Measurements from ENCODE around the gene DCC.

The DCC gene

GRCh38 chr18:53134711-53135110, 794.7 kb downstream of the DCC start:
- Histone ChIP-seq H3K36me3 (ENCODE audit: insufficient read depth, low read length) (no peaks in the 10 kb centered on the region), H3K9ac (ENCODE audit: low read depth, low read length, poor library complexity, severe bottlenecking) (no peak overlapping the region), H3K4me3 (ENCODE audit: low read length, poor library complexity, severe bottlenecking) (no peak overlapping the region), H3K4me2 (ENCODE audit: low read depth, low read length, poor library complexity, severe bottlenecking) (no peak overlapping the region), H3F3A (ENCODE audit: low read depth) (no peaks in the 10 kb centered on the region), H4K20me1 (ENCODE audit: insufficient read depth, low read length, poor library complexity, severe bottlenecking) (no peaks in the 10 kb centered on the region), H2AFZ (ENCODE audit: low read length) (no peak overlapping the region), H3K9me3 (ENCODE audit: insufficient read depth, low read depth, low read length) (no peaks in the 10 kb centered on the region), H3K27me3 (ENCODE audit: insufficient read depth, low read length, poor library complexity, severe bottlenecking) (no peaks in the 10 kb centered on the region), H3K79me2 (ENCODE audit: insufficient read depth, low read length) (no peaks in the 10 kb centered on the region), H3K4me1 (ENCODE audit: insufficient read depth, low read length, poor library complexity, severe bottlenecking) (no peaks in the 10 kb centered on the region), H3K9me2 (replicated peaks; ENCODE audit: low read depth, low read length) (no peaks in the 10 kb centered on the region)
- TF ChIP-seq EZH2phosphoT487 (IDR thresholded peaks at IDR 0.05; ENCODE audit: borderline replicate concordance): no peak

GRCh38 chr18:53135654-53136053, 795.7 kb downstream of the DCC start:
- Histone ChIP-seq H3K9ac (ENCODE audit: low read depth, low read length, poor library complexity, severe bottlenecking) (no peak overlapping the region), H3K79me2 (ENCODE audit: insufficient read depth, low read length) (no peaks in the 10 kb centered on the region), H3K36me3 (ENCODE audit: insufficient read depth, low read length) (no peaks in the 10 kb centered on the region), H3K4me3 (ENCODE audit: low read length, poor library complexity, severe bottlenecking) (no peak overlapping the region), H3F3A (ENCODE audit: low read depth) (no peaks in the 10 kb centered on the region), H3K4me1 (ENCODE audit: insufficient read depth, low read length, poor library complexity, severe bottlenecking) (no peaks in the 10 kb centered on the region), H3K9me3 (ENCODE audit: insufficient read depth, low read depth, low read length) (no peaks in the 10 kb centered on the region), H3K27me3 (ENCODE audit: insufficient read depth, low read length, poor library complexity, severe bottlenecking) (no peaks in the 10 kb centered on the region), H2AFZ (ENCODE audit: low read length) (no peak overlapping the region), H4K20me1 (ENCODE audit: insufficient read depth, low read length, poor library complexity, severe bottlenecking) (no peaks in the 10 kb centered on the region), H3K9me2 (replicated peaks; ENCODE audit: low read depth, low read length) (no peaks in the 10 kb centered on the region), H3K4me2 (ENCODE audit: low read depth, low read length, poor library complexity, severe bottlenecking) (no peak overlapping the region)
- no peak for TF ChIP-seq CTCF (conservative IDR thresholded peaks at IDR 0.05; ENCODE audit: low read length)
- no peak for TF ChIP-seq EZH2phosphoT487 (IDR thresholded peaks at IDR 0.05; ENCODE audit: borderline replicate concordance)

GRCh38 chr18:53139746-53140500, 799.9 kb downstream of the DCC start:
- Histone ChIP-seq H3K36me3 (ENCODE audit: insufficient read depth, low read length) (no peaks in the 10 kb centered on the region), H3K4me3 (ENCODE audit: low read length, poor library complexity, severe bottlenecking) (no peak overlapping the region), H4K20me1 (ENCODE audit: insufficient read depth, low read length, poor library complexity, severe bottlenecking) (no peaks in the 10 kb centered on the region), H3K4me2 (ENCODE audit: low read depth, low read length, poor library complexity, severe bottlenecking) (no peak overlapping the region), H3K79me2 (ENCODE audit: insufficient read depth, low read length) (no peaks in the 10 kb centered on the region), H3K27me3 (ENCODE audit: insufficient read depth, low read length, poor library complexity, severe bottlenecking) (no peaks in the 10 kb centered on the region), H3K9ac (ENCODE audit: low read depth, low read length, poor library complexity, severe bottlenecking) (no peak overlapping the region), H3K9me3 (ENCODE audit: insufficient read depth, low read depth, low read length) (no peaks in the 10 kb centered on the region), H3K9me2 (replicated peaks; ENCODE audit: low read depth, low read length) (no peaks in the 10 kb centered on the region), H3K4me1 (ENCODE audit: insufficient read depth, low read length, poor library complexity, severe bottlenecking) (no peaks in the 10 kb centered on the region), H2AFZ (ENCODE audit: low read length) (no peak overlapping the region), H3F3A (ENCODE audit: low read depth) (no peaks in the 10 kb centered on the region)
- TF ChIP-seq EZH2phosphoT487 (IDR thresholded peaks at IDR 0.05; ENCODE audit: borderline replicate concordance) (no peak), CTCF (conservative IDR thresholded peaks at IDR 0.05; ENCODE audit: low read length) (no peak)

- no peaks in the 10 kb centered on the region for H3K9me3 ChIP-seq (ENCODE audit: insufficient read depth, low read depth, low read length)
- H4K20me1 ChIP-seq (ENCODE audit: insufficient read depth, low read length, poor library complexity, severe bottlenecking): no peaks in the 10 kb centered on the region
- no peak overlapping the region for H3K4me3 ChIP-seq (ENCODE audit: low read length, poor library complexity, severe bottlenecking)
- TF ChIP-seq EZH2phosphoT487 (IDR thresholded peaks at IDR 0.05; ENCODE audit: borderline replicate concordance): no peak
- TF ChIP-seq CTCF (conservative IDR thresholded peaks at IDR 0.05; ENCODE audit: low read length): no peak
- no peak overlapping the region for H3K4me2 ChIP-seq (ENCODE audit: low read depth, low read length, poor library complexity, severe bottlenecking)
- H3K36me3 ChIP-seq (ENCODE audit: insufficient read depth, low read length): no peaks in the 10 kb centered on the region
- H3K79me2 ChIP-seq (ENCODE audit: insufficient read depth, low read length): no peaks in the 10 kb centered on the region
- no peaks in the 10 kb centered on the region for H3K27me3 ChIP-seq (ENCODE audit: insufficient read depth, low read length, poor library complexity, severe bottlenecking)
- no peaks in the 10 kb centered on the region for H3F3A ChIP-seq (ENCODE audit: low read depth)
- no peaks in the 10 kb centered on the region for H3K4me1 ChIP-seq (ENCODE audit: insufficient read depth, low read length, poor library complexity, severe bottlenecking)
- H3K9ac ChIP-seq (ENCODE audit: low read depth, low read length, poor library complexity, severe bottlenecking): no peak overlapping the region
- no peaks in the 10 kb centered on the region for H3K9me2 ChIP-seq (replicated peaks; ENCODE audit: low read depth, low read length)
- H2AFZ ChIP-seq (ENCODE audit: low read length): no peak overlapping the region
These were observed 802.0 kb downstream of the DCC start for GRCh38 chr18:53142005-53142404.

Data from Loucy (cell line).